GM19468 (cell line): ENCODE measurements around the gene SMPD1.

Experiments used
- ATAC-seq: cut with Tn5 transposase; IDR thresholded peaks from one replicate; pipeline ENCODE4 v1.9.1; 2021; ENCODE audit warnings: mild to moderate bottlenecking, moderate library complexity, moderate number of reproducible peaks; ENCODE audit not compliant: unreplicated experiment; ENCODE audit errors: extremely low read depth

SMPD1 gene

DNA sequence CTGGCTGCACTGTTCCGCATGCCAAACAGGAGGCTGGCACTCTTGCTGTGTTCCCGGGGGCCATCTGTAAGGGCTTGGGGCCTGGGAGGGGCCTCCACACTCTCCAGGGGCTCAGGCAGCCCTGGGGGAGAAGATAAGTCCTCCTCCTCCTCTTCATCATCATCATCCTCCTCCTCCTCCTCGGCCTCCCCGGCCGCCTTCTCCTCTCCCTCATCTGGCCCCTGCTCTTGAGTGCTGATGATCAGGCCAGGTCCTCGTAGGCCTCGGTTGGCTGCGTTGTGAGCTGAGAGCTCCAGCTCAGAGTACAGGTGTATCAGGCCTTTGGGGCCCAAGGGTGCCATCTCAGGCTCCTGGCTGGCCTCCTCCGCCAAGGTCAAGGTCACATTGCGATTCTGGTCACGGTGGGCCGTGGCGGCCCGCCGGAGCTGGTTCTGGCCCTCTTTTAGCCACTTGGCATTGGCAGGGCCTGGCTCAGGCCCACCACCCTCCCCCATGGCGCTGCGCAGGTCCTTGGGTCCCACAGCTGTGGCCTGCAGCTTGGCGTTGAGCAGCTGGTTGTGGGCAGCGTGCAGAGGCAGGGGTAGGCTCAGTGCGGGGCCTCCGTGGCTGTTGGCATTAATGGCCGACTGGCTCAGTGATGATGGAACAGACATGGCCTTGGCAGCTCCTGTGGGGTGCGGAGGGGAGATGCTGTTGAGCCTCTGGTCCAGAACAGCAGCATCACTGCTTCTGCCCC, 20.6 kb downstream of the SMPD1 start:
- no peak for ATAC-seq

DNA sequence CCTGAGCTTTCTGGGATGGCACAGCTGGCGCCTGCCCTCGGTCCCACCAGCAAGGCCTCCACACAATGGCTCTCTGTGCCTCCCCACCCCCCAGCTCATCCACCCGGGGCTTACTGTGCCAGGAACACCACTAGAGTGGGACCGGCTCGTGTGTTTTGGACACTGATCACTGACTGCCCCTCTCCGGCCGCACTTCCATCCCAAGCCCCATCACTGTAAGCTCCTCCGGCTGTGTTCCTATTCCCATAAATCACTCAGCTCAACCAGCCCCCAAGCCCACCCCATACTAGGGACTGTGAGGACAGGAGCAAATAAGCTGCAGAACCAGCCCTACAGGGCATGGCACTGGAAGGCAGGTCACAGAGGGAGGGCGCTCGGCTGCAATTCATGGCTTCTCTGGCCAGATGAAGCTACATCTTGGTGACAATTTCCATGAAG, 21.3 kb downstream of the SMPD1 start:
- ATAC-seq: no peak

DNA sequence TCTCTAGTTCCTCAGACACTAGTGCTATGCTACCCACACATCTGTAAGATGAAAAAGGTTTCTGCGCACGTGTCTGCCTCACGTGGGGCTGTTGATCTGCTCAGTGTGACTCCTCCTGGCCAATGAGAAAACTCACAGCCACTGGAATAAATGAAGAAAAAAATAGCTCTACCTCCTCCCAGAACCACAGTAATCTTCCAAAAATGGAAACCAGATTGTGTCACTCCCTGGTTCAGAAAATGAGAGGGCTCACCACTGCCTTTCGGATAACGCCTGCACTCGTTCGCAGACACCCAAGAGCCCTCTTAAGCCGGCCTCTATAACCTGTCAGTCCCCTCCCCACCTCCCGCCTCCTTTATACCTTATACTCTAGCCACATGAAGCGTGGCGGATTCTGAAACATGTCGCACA, 23.5 kb downstream of the SMPD1 start:
- ATAC-seq: no peak

DNA sequence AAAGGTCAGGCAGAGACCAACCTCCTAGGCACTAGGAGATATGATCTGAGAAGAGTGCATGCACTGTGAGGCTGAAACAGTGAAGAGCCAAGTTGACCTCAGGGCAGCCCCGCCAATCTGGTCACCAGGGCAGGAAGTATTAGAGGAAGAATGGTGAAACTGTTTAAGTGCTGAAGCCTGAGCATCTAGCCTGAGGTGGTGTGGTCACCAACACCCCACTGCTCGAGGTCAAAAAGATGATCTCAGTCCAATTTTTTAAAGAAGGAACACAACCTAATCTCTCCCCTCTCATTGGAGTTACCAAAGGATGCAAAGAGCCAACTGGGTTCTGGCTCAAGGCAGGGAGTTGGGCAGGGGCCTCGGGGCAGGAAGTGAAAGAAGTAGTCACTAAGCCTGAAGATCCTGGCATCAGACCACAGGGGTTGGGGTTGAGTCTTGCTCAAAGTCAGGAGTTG, 24.6 kb downstream of the SMPD1 start:
- no peak for ATAC-seq

DNA sequence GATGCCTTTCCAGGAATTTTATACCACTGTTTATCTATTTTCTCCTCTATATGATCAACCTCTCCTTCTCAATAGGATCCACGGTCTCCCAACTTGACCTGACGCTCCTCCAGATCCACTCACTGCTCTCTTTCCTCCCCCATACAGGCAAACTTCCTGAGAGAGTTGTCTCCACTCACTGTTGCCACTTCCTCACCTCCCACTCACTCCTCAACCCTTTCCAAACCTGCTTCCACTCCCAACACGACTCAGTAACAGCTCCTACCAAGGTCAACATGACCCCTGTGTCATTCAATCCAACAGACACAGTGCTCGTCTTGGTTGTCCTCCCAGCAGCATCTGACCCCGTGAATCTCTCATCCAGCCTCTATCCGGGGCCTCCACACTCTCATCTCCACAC, 25.5 kb downstream of the SMPD1 start:
- ATAC-seq: no peak

DNA sequence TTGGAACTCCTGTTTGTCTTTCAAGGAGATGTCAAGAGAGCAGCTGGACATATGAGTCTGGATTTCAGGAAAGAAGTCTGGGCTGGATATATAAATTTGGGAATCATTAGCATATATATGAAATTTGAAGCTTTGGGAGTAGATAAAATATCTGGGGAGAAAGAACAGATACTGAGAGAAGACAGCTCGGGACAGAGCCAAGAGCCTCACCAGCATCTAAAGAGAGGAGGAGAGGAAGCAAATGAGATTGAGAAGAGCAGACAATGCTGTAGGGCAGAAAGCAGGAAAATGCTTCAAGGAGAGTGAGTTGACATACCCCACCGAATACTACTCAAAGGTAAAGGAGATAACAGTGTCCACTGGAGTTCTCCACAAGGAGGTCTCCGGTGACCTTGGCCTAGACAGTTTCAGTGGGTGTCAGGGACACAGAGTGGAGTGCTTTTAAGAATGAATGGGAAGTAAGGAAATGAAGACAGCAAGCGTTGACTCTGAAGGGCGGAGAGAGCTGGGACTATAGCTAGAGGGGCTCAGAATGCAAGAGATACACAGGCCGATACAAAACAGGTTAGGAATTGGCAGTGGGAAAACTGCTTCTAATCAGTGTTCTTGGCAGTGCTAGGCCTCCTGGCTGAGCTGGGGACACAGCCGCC, 27.8 kb downstream of the SMPD1 start:
- ATAC-seq: no peak

DNA sequence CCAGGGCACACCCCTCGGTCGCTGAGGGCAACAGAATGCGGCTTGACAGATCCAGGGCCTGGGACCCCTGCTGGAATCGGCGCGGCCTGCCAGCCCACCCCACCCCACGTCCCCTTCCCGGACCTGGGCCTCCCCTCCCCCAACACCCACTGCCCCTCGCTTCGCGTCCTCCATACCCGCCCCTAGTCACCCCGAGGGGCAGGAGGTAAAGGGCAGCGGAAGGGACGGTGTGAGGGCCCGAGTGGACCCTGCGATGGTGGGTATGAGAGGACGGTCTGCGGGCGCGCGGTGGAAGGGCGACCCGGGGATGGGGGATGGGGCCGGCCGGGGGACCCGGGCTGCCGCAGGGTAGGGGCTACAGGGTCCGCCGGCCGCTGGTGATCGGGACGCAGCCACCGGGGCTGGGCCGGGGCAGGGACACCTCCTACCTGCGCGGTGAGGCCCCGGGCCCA, 28.3 kb downstream of the SMPD1 start:
- no peak for ATAC-seq

DNA sequence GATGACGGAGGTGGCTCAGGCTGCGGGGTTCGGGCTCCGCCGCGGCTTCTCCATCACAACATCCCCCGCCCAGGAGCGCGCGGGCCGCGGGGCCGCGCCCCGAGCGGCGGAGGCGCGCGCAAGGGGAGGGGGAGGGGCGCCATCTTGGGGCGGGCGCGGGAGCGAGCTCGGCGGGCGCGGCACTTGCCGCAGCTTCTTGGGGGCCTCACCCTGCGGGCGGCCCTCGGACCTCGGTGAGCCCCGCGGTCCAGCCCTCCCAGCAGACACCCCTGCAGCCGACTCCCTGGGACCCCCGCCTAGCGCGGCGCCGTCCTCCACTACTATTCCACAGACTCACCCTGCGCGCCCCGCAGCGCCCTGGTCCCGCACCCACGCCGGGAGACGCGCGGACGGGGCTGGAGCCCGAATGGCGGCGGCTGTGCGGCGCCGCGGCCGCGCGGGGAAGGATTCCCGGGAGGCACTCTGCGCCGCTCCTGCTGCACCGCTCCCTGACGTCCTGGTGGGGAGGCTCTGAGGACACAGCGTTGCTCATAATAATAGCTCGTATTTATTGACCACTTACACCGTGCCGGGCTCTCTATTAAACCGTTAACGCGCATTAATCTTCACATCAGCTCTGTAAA, 28.8 kb downstream of the SMPD1 start, which contains the start of gene APBB1:
TSS of gene APBB1 (minus strand) at position 86 of the 623 bp plus-strand sequence. CDS start 7,747 bp downstream, outside the sequence.
- no peak for ATAC-seq

DNA sequence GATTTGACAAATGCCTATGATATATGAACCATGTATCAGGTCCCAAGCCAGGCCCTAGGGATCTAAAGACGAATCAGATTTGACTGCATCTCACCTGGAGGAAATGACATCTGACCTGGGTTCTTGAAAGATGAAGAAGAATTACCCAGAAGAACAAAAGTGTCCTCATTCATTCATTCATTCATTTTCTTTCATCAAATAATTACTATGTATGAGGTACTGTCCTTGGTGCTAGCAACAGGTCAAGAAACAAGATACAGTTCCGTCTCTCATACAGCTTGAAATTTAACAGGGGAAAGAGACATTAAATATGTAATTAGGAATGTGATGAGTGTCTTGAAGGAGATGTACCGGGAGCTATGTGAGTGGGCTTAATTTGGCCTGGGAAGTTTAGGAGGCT, 30.4 kb downstream of the SMPD1 start:
- ATAC-seq: no peak

DNA sequence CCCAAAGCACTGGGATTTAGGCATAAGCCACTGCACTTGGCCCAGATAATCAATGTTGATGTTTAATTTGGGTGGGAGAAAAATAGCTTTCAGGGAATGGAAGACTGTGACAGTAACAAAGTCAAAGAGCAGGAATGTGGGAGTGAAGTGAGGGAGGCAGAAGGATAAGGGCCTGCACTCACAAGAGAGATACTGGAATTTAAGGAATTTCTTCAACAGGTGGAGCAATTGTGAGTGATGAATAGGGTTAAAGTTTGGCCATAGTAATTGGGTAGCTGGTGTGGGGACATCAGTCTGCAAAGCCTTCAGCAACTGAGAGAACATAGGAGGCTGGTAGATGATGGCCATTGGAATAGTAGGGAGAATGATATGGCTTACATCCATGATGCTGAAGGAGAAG, 37.2 kb downstream of the SMPD1 start:
- ATAC-seq: no peak

DNA sequence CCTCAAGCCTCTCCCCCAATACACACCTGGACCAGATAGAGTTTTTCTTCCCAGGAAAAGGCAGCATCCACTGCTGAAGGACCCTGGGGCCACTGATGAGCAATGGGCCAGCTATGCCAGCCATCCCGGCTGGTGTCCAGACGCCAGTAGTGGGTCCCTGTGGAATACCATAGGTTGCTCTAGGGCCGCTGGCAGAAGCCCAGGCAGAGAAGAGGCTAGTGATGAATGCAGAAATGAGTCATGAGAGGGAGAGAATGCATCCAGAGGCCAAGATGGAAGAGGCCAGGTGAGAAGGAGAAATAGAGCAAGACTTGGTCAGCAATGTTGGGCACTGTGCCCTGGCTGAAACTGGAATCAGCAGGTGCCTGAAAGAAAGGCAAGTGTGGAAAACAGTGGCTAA, 41.6 kb downstream of the SMPD1 start:
- ATAC-seq: no peak

DNA sequence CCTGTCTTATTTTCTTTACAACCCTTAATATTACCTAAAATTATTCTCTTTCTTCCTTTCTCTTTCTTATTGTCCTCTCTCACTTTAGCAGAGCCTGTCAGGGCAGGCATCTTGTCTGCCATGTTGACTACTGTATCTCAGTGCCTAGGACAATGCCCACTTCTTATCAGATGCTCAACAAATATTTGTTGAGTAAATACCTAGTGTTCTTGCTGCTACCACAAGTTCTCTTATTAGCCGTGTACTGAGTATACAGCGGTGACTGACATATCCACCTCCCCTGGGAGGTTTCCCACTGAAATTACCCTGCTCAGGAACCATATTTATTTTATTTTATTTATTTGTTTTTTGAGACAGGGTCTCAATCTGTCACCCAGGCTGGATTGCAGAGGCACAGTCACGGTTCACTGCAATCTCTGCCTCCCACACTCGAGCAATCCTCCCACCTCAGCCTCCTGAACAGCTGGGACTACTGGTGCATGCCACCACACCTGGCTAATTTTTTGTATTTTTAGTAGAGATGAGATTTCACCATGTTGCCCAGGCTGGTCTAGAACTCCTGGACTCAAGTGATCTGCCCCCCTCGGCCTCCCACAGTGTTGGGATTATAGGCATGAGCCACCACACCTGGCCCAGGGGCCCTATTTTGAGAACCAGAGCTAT, 43.9 kb downstream of the SMPD1 start:
- no peak for ATAC-seq

DNA sequence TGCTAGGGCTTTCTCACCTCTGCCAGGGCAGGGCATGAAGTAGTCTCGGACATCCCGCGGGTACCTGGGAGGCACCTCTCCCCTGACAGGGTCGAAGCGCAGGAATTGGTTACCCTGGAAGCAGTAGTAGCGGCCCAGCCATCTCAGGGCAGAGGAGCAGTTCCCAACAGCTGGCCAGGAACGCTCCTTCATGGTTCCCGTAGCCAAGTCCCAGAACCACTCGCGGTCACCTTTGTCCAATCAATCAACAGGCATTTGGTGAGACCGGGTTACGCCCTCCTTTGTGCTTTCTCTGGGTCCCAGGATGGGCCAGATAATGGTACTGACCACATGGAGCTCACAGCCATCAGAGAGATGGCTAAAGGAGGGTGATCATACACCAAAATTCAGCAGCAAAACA, 47.1 kb downstream of the SMPD1 start:
- ATAC-seq: no peak

DNA sequence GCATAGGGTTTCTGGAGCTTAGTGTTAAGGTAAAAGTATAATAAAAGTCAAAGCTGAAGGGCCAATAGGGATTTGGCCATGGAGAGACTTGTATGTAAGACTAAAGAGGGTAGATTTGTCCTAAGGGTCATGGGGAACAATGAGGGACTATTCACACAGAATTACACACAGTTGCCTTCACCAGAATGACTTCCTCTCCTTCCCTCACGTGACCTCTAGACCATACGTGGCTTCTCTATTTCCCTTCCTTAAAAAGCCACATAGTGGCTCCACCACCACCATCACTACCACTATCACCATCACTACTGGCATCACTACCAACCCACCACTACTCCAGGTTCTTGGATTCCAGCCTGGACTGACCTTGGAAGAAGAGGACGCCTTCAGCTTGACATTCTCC, 47.7 kb downstream of the SMPD1 start:
- ATAC-seq: no peak

DNA sequence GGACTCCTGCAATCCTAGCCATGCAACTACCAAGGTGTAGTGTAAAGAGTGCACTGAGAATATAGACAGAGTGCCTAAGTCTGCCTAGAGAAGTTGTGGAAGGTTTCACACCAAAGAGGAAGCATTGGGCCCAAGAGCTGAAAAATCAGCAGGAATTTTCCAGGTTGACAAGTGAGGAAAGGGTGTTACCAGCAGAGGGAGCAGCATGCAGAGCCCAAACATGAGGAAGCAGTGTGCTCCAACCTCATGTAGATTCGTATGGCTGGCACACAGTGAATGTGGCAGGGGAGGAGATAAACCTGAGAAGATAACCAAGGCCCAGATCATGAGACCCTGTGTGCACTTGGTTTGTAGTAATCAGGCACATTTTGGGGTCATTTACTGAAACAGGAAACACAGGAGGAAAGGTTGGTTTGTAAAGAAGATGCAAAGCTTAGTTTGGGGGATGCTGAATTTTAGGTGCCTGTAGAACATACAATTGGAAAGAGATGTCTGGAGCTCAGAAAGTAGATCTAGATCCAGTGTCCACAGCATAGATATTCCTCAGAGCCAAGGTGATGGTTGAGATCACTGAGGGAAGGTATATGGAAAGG, 48.8 kb downstream of the SMPD1 start:
- ATAC-seq: no peak

DNA sequence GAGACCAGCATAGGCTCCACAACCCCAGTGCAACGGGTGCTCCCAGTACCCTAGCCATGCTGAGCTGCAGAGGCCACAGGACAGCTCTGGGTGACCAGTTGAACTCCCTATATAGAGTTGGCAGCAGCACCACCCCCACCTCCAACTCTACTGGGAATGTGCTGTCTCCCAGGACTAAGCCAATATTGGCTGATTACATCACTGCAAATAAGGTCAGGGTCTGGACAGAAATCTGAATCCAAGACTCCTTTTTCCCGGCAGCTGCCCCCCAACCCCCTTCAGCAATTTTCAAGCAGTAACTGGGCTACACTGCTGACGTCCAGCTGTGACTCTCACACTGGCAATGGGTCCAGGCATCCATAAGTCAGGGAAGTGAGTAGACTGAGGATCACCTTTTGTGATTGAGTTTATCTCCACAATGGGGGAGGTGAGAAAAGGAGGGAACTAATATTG, 50.7 kb downstream of the SMPD1 start, which contains the start of gene HPX:
TSS of gene HPX (minus strand) at position 82 of the 453 bp plus-strand sequence. CDS start at position 58, 24 bp downstream.
- ATAC-seq: no peak

DNA sequence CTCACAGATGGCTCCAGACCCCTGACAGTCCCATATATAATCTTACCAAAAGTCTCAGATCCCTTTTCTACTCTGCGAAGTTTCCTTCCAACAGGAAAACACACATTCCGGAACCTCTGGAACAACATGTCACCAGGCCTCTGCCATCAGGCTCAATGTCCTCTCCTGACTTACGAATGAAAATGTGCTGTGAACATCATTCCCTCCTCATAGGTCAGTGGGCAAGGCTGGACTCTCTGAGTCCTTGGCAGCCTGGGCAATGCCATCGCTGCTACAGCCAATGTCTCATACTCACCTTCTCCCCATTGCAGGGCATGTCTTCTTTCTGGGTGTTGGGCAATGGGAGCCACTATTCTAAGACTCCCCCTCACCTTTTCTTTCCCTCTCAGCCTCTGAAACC, 52.2 kb downstream of the SMPD1 start:
- ATAC-seq: no peak

DNA sequence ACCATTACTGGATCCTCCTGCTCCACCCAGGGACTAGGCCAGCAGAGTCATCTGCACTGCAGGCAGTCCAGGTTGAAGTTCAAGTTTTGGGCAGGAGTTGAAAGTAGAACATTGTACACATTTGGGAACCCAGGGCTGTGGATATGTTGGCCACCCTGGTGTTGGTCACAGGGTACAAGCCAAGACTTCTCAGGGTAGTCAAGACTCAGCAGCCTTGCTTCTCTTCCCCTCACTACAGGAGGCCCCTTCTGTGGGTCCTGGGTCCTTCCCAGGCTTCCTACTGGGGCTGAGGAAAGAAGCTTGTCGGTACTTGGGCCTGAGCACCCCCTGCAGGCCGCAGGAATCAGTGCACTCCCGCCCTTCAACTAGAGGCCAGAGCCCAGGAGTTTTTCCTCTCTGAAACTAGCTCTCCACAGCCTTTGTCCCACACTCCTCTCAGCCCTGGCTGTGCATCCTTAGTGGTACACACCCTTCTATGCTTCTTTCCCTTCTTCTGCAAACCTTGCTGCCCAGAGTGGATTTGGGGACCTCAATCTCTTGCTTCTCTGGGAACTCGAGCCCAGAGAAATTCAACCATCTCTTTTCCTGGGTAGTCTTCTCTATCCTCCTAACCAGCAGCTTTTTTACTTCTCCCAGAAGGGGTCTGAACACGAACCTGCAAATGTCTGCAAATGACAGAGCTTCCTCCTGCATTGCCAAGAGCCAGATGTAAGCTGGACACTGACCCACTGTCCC, 53.2 kb downstream of the SMPD1 start:
- ATAC-seq: no peak
